ENCODE measurements around the gene ECI2.
"Not testable (repeated sequence)": the region's sequence is repeated elsewhere in the genome, so short reads cannot be mapped to it uniquely, and the experiment has no call there.

ECI2 gene

GRCh38 chr6:4101298-4101697, 34.1 kb downstream of the ECI2 start:
- no peak for DNase-seq (ENCODE audit: low read depth)

DNA sequence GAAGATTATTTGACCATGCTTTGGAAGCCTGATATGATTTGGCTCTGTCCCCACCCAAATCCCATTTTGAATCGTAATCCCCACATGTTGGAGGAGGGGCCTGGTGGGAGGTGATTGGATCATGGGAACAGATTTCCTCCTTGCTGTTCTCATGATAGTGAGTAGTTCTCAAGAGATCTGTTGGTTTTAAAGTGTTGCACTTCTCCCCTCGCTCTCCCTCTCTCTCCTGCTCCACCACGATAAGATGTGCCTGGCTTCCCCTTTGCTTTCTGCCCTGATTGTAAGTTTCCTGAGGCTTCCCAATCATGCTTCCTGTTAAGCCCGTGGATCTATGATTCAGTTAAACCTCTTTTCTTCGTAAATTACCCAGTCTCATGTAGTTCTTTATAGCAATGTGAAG, 34.7 kb downstream of the ECI2 start:
- no peak for DNase-seq (ENCODE audit: low read depth)

- no peak for DNase-seq (ENCODE audit: low read depth)
Measured at GRCh38 chr6:4093288-4093687, 42.1 kb downstream of the ECI2 start.

- DNase-seq (ENCODE audit: low read depth): no peak
Measured at GRCh38 chr6:4091941-4092340, 43.4 kb downstream of the ECI2 start.

GRCh38 chr6:4090043-4090442, 45.3 kb downstream of the ECI2 start:
- not testable (repeated sequence) for DNase-seq (ENCODE audit: low read depth)

DNA sequence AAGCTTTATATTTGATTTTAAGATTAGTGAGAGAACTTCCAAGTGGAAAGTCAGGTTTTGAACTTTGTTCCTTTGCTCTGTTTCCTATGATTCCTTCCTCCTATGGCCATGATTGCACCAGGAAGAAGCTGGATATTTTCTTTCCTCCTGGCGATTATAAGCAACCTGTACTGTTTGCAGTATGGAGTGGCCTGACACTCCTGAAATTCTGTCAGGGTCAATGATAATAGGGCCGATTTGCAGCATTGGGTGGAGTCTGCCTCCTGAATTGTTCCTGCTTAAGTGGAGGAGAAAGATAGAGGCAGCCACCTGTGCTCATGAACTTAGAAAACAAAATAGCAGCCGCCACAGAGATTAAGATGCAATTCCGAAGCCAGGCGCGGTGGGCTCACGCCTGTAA, 46.7 kb downstream of the ECI2 start:
- DNase-seq (ENCODE audit: low read depth): no peak

GRCh38 chr6:4085332-4085700, 50.1 kb downstream of the ECI2 start:
- DNase-seq (ENCODE audit: low read depth): no peak

- no peak for DNase-seq (ENCODE audit: low read depth)
Measured at GRCh38 chr6:4084444-4085331, 50.7 kb downstream of the ECI2 start.

DNA sequence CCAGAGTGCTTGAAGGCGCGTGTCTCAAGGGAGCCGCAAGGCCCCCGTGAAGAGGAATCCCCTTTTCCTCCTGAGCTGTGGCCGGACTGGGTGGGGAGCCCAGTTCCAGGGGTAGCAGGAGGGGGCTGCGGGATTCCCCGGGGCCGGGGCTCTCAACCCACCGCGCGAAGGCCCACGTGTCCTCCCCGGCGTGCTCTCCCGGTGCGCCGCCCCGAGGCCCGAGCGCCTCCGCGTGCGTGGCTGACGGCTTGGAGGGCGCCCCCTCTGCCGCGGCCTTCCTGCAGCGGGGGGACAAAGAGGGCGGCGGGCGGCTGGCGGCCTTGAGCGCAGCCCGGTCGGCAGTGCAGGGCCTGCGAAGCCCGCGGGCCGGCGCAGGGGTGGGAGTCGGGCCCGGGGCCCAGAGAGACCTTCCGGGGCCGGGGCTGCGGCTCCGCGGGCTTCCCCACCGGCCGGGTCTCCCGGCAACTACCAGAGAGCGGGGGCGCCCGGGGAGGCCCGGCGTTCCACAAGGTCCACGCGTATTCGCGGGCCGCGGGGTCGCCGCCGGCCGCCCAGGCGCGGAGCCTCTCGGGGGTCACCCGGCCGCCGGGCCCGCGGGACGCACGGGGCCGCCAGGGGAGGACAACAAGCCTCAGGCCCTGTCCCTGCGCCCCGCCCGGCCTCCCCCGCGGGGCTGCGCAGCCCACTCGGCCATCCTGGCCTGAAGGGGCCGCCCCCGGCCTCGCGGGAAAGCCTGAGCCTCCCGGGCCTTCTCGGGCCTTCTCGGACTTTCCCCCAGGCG, 56.5 kb downstream of the ECI2 start, which contains the start of gene FAM217A:
FAM217A (minus strand) TSS at position 447 of the 781 bp plus-strand sequence. CDS start 1,723 bp downstream, outside the sequence.
- DNase-seq (ENCODE audit: low read depth): no peak

DNA sequence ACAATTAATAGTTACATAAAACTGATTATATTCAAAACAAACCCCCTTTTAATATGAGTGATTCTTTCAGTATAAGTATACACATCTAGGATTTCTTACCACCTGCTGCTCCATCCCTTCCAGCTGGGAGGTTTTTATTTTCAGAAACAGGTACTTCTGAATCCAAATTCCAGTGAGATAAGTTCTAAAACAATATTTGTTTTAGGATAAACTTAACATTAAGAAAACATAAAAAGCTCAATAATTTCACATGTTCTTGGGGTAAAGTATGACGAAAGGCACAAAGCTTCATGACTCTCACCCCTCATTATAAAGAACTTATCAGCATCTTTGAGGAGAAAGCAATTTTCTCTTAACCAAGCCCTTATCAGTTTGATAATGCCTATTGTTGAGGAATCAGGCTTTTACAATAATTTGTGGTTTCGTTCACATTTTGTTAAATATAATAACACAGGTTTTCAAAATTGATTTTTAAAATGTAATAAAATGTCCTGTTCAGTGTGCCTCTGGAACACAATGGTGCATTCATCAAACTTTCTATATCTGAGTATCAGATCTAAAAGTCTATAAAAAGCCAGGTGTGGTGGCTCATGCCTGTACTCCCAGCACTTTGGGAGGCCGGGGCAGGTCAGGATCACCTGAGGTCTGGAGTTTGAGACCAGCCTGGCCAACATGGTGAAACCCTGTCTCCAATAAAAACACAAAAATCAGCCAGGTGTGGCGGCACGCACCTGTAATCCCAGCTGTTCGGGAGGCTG, 60.7 kb downstream of the ECI2 start:
- DNase-seq (ENCODE audit: low read depth): no peak

DNA sequence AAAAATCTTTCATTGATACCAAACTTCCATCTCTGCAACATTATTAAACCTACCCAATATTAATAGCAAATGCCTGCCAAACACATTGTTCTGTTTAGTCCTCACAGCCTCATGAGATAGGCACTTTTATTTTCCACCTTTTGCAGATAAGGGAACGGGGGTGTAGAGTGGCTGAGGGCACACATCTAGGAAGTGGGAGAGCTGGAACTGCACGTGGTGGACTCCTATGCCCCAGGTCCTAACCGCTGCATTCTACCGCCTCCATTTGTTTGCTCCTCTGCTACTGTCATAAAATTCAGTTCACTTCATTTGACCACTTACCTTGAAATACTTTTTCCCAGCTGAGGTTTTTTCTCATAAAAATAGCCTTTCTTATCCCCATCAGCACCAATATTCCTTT, 64.0 kb downstream of the ECI2 start:
- no peak for DNase-seq (ENCODE audit: low read depth)

- no peak for DNase-seq (ENCODE audit: low read depth)
Measured at GRCh38 chr6:4069199-4069598, 66.2 kb downstream of the ECI2 start.

- DNase-seq (ENCODE audit: low read depth): no peak
Measured at GRCh38 chr6:4067673-4068072, 67.7 kb downstream of the ECI2 start.

- DNase-seq (ENCODE audit: low read depth): no peak
Measured at GRCh38 chr6:4066029-4066755, 69.2 kb downstream of the ECI2 start.

All from amniotic epithelial cell (primary cell).